VCaP (cell line): ENCODE results near the gene PTPRA.

Experiments
- H3K27ac ChIP-seq: fragments of 450-650 bp; 2 replicates; pipeline ENCODE4 v1.5.1; 2017
- TF ChIP-seq, protein P1 (sequence below): fragments of 450-650 bp; conservative IDR thresholded peaks from 2 replicates; pipeline ENCODE4 v1.5.1; 2017; ENCODE audit warnings: mild to moderate bottlenecking, moderate library complexity

The PTPRA gene

GRCh38 chr20:2967841-2968240, 94.6 kb downstream of the PTPRA start:
- TF ChIP-seq, protein P1, sequence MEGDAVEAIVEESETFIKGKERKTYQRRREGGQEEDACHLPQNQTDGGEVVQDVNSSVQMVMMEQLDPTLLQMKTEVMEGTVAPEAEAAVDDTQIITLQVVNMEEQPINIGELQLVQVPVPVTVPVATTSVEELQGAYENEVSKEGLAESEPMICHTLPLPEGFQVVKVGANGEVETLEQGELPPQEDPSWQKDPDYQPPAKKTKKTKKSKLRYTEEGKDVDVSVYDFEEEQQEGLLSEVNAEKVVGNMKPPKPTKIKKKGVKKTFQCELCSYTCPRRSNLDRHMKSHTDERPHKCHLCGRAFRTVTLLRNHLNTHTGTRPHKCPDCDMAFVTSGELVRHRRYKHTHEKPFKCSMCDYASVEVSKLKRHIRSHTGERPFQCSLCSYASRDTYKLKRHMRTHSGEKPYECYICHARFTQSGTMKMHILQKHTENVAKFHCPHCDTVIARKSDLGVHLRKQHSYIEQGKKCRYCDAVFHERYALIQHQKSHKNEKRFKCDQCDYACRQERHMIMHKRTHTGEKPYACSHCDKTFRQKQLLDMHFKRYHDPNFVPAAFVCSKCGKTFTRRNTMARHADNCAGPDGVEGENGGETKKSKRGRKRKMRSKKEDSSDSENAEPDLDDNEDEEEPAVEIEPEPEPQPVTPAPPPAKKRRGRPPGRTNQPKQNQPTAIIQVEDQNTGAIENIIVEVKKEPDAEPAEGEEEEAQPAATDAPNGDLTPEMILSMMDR, result no peak
- H3K27ac ChIP-seq, result no peak overlapping the region

DNA sequence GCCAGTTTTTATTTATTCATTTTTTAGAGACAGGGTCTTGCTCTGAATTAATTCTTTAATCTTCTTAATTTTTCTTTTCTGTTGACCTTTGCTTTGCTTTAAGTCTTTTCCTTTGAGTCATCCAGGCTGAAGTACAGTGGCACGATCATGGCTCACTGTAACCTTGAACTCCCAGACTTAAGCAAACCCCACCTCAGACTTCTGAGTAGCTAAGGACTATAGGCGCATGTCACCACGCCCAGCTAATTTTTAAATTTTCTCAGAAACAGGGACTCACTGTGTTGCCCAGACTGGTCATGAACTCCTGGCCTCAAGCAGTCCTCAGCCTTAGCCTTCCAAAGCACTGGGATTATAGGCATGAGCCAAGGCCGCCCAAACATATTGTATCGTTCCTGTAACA, 98.8 kb downstream of the PTPRA start:
- H3K27ac ChIP-seq, result no peak overlapping the region

DNA sequence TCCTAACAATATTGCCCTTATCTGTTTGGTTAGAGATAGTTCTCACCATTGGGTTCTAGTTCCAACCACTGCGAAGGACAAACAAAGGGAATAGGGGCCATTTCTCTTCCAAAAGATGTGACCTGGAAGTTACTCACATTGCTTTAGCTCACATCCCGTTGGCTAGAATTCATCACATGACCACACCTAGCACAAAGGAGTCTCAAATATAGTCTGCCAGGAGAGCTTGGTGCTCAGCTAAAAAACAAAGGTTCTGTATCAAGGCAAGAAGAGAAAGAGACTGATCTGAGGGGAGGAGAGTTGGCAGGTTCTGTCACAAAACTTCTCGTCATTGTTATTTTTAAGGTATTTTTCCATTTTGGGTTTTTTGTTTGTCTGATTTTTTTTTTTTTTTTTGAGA, 100.3 kb downstream of the PTPRA start:
- TF ChIP-seq, protein P1, result no peak
- H3K27ac ChIP-seq, result no peak overlapping the region

More for the DNA sequence above, 98.8 kb downstream of the PTPRA start:
- TF ChIP-seq, protein P1, result no peak

DNA sequence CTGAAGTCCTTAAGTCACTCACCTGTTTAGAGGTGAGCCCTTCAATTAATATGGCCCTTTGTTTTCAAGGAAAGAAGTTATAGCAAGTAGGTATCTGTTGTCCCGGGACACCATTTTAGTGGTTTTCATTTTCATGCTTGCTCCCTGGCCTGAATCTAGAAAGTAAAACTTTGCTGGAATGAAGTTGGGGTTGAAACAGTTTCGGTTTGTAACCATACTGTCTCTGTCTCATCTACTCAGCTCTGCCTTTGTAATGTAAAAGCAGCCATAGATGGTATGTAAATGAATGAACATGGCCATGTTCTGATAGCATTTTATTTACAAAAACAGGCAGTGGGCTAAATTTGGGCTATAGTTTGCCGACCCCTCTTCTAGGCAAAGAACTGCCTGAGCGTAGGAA, 105.2 kb downstream of the PTPRA start:
- TF ChIP-seq, protein P1, result no peak

GRCh38 chr20:2981646-2982045, 108.4 kb downstream of the PTPRA start:
- TF ChIP-seq, protein P1, result no peak

More for the DNA sequence above, 105.2 kb downstream of the PTPRA start:
- H3K27ac ChIP-seq, result no peak overlapping the region

GRCh38 chr20:2983508-2983907, 110.2 kb downstream of the PTPRA start:
- no peak overlapping the region for H3K27ac ChIP-seq
- TF ChIP-seq, protein P1, result no peak

More at GRCh38 chr20:2981646-2982045, 108.4 kb downstream of the PTPRA start:
- no peak overlapping the region for H3K27ac ChIP-seq

DNA sequence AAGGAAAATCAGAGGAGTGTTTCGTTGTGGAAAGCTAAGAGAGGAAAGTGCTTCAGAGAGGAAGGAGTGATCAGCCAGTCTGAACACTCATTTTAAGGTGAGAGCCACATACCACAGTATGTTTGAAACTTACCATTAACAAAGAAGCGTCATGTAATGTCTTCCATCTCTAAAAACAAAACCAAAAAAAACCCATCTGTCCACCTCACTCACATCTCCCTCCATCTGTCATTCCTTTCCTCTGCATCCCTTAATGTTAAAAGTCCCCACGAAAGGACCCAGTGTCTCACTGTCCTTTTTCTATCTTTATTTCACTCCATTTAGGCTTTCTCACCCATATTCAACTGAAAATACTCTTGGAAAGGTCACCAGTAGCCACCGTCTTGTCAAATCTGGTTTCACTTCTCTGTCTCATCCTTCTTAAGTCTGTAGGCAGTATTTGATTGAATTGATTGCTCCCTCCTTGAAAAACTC, 110.8 kb downstream of the PTPRA start:
- TF ChIP-seq, protein P1, result no peak
- H3K27ac ChIP-seq, result no peak overlapping the region
